ENCODE results near the gene TAMALIN.
"Not testable (repeated sequence)": the region's sequence is repeated elsewhere in the genome, so short reads cannot be mapped to it uniquely, and the experiment has no call there.

TAMALIN gene

GRCh38 chr12:52006726-52007157, at the start of gene TAMALIN:
Gene TAMALIN, plus strand, starts transcription at chr12:52006946. Its CDS starts 74 bp downstream, at chr12:52007020.
- peak; percentile 51 to 83 (median 70) for DNase-seq

- no peak for DNase-seq
Measured at GRCh38 chr12:51958542-51958941, 48.2 kb upstream of the TAMALIN start.

GRCh38 chr12:51959211-51959610, 47.5 kb upstream of the TAMALIN start:
- DNase-seq = no peak

- no peak for DNase-seq
Measured at GRCh38 chr12:51959921-51960320, 46.8 kb upstream of the TAMALIN start.

GRCh38 chr12:51960488-51960887, 46.3 kb upstream of the TAMALIN start:
- no peak for DNase-seq

GRCh38 chr12:51960890-51961289, 45.9 kb upstream of the TAMALIN start:
- DNase-seq = no peak

GRCh38 chr12:51961834-51962233, 44.9 kb upstream of the TAMALIN start:
- DNase-seq = no peak

- DNase-seq = no peak
Measured at GRCh38 chr12:51962737-51963136, 44.0 kb upstream of the TAMALIN start.

- no peak for DNase-seq
Measured at GRCh38 chr12:51963477-51963876, 43.3 kb upstream of the TAMALIN start.

GRCh38 chr12:51969643-51970042, 37.1 kb upstream of the TAMALIN start:
- no peak for DNase-seq

GRCh38 chr12:51970904-51971646, 35.7 kb upstream of the TAMALIN start:
- DNase-seq = no peak

- DNase-seq = no peak
Measured at GRCh38 chr12:51971679-51972421, 34.9 kb upstream of the TAMALIN start.

GRCh38 chr12:51972422-51972812, 34.3 kb upstream of the TAMALIN start:
- DNase-seq = no peak

GRCh38 chr12:51972849-51973273, 33.9 kb upstream of the TAMALIN start:
- DNase-seq = no peak

GRCh38 chr12:51973560-51973959, 33.2 kb upstream of the TAMALIN start:
- no peak for DNase-seq

GRCh38 chr12:51974646-51975045, 32.1 kb upstream of the TAMALIN start:
- no peak for DNase-seq

- DNase-seq = no peak
Measured at GRCh38 chr12:51975196-51975595, 31.6 kb upstream of the TAMALIN start.

GRCh38 chr12:51976376-51977160, 30.2 kb upstream of the TAMALIN start:
- DNase-seq = no peak

GRCh38 chr12:51977320-51977753, 29.4 kb upstream of the TAMALIN start:
- DNase-seq = no peak

GRCh38 chr12:51979306-51979705, 27.4 kb upstream of the TAMALIN start:
- not testable (repeated sequence) for DNase-seq

GRCh38 chr12:51980051-51980808, 26.5 kb upstream of the TAMALIN start:
- DNase-seq = peak; percentile 22 to 51 (median 36)

GRCh38 chr12:51980809-51981127, 26.0 kb upstream of the TAMALIN start:
- DNase-seq = no peak

GRCh38 chr12:51984657-51985056, 22.1 kb upstream of the TAMALIN start:
- no peak for DNase-seq
